ENCODE data around the gene OCA2.

GRCh38 chr15:27722102-27722501, 377.0 kb downstream of the OCA2 start:
- no peak for TF ChIP-seq POLR2AphosphoS5 (IDR thresholded peaks at IDR 0.05; ENCODE audit: low read depth, low read length)
- no peak for TF ChIP-seq TAF1 (IDR thresholded peaks at IDR 0.05; ENCODE audit: borderline replicate concordance, insufficient read depth, low read length)

Measured in PFSK-1 (cell line).